ENCODE data around the gene DPP3.

DNA sequence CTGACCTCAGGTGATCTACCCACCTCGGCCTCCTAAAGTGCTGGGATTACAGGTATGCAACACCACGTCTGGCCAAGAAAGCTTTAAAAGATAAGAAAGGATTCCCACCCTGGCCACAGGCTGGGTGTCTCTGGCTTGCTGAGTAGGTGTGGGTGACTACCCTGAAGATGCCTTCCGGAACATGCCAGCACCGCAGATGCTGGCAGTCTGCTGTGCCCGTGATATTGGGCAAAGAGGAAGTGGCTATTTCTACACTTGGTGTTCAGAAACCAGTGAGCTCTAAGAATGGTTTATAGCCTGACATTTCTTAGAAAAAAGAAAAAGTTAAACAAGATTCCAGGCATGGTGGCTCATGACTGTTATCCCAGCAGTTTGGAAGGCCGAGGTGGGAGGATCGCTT, 47.6 kb upstream of the DPP3 start:
- TF ChIP-seq, protein P1, sequence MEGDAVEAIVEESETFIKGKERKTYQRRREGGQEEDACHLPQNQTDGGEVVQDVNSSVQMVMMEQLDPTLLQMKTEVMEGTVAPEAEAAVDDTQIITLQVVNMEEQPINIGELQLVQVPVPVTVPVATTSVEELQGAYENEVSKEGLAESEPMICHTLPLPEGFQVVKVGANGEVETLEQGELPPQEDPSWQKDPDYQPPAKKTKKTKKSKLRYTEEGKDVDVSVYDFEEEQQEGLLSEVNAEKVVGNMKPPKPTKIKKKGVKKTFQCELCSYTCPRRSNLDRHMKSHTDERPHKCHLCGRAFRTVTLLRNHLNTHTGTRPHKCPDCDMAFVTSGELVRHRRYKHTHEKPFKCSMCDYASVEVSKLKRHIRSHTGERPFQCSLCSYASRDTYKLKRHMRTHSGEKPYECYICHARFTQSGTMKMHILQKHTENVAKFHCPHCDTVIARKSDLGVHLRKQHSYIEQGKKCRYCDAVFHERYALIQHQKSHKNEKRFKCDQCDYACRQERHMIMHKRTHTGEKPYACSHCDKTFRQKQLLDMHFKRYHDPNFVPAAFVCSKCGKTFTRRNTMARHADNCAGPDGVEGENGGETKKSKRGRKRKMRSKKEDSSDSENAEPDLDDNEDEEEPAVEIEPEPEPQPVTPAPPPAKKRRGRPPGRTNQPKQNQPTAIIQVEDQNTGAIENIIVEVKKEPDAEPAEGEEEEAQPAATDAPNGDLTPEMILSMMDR (IDR thresholded peaks at IDR 0.05), result no peak
- no peak for TF ChIP-seq POLR2A (IDR thresholded peaks at IDR 0.05)
- TF ChIP-seq EP300 (IDR thresholded peaks at IDR 0.05), result no peak

Measured in suprapubic skin (tissue), 3 donors.